ENCODE results near the gene JAKMIP1. TPM values are rescaled to one million over a fixed set of nuclear protein-coding genes. Genes with fewer than 3 reads are reported as not detected.
A peak's percentile ranks its signal among the peaks of the same experiment; 100 is the strongest.

Gene JAKMIP1
- total and polyA plus RNA-seq, 9 donors = 0.33 to 1.00 (median 0.56) TPM; not detected in 1

GRCh38 chr4:6239486-6239885 lies 39.1 kb upstream of the JAKMIP1 start:
- Histone ChIP-seq H3K4me1 (ENCODE audit: insufficient read depth) (no peaks in the 10 kb centered on the region), H3K27me3 (no peaks in the 10 kb centered on the region), H3K27ac (no peak overlapping the region), H3K9me3 (no peaks in the 10 kb centered on the region), H3K4me3 (no peak overlapping the region), H3K36me3 (no peaks in the 10 kb centered on the region)
- peak in 2 of 5 donors; percentile 8 to 11 for DNase-seq
- TF ChIP-seq CTCF (IDR thresholded peaks at IDR 0.05) = no peak
- TF ChIP-seq EP300 (IDR thresholded peaks at IDR 0.05) = no peak
- TF ChIP-seq POLR2A (IDR thresholded peaks at IDR 0.05) = no peak
- intact Hi-C loops (cut with DNase I) = no loop called here
- WGBS, 3 donors = 81 to 85% (median 85%) methylated on average over 8 of the region's 8 CpGs

- Histone ChIP-seq H3K4me3 (no peak overlapping the region), H3K9me3 (no peaks in the 10 kb centered on the region), H3K4me1 (ENCODE audit: insufficient read depth) (no peaks in the 10 kb centered on the region), H3K27me3 (no peaks in the 10 kb centered on the region), H3K36me3 (no peaks in the 10 kb centered on the region), H3K27ac (no peak overlapping the region)
- TF ChIP-seq POLR2A (IDR thresholded peaks at IDR 0.05) = no peak
- TF ChIP-seq EP300 (IDR thresholded peaks at IDR 0.05) = no peak
- TF ChIP-seq CTCF (IDR thresholded peaks at IDR 0.05) = no peak
- WGBS, 3 donors = 79 to 82% (median 79%) methylated on average over 12 of the region's 12 CpGs
- intact Hi-C loops (cut with DNase I) = no loop called here
- peak in 1 of 5 donors; percentile 2 for DNase-seq
Measured at GRCh38 chr4:6236816-6237390, 36.6 kb upstream of the JAKMIP1 start.

- Histone ChIP-seq H3K27me3 (no peaks in the 10 kb centered on the region), H3K4me3 (no peak overlapping the region), H3K27ac (no peak overlapping the region), H3K36me3 (no peaks in the 10 kb centered on the region), H3K9me3 (no peaks in the 10 kb centered on the region), H3K4me1 (ENCODE audit: insufficient read depth) (no peaks in the 10 kb centered on the region)
- intact Hi-C loops (cut with DNase I) = no loop called here
- no peak for DNase-seq
- TF ChIP-seq CTCF (IDR thresholded peaks at IDR 0.05) (no peak), POLR2A (IDR thresholded peaks at IDR 0.05) (no peak), EP300 (IDR thresholded peaks at IDR 0.05) (no peak)
- WGBS, 3 donors = 11 to 27% (median 13%) methylated on average over 17 of the region's 17 CpGs
Measured at GRCh38 chr4:6235901-6236640, 35.7 kb upstream of the JAKMIP1 start.

- no peak for DNase-seq
- 83 to 89% (median 84%) methylated on average over 7 of the region's 7 CpGs for WGBS, 3 donors
Measured at GRCh38 chr4:6235012-6235411, 34.7 kb upstream of the JAKMIP1 start.

More at GRCh38 chr4:6235012-6235411, 34.7 kb upstream of the JAKMIP1 start:
- Histone ChIP-seq H3K27me3 (no peaks in the 10 kb centered on the region), H3K36me3 (no peaks in the 10 kb centered on the region), H3K4me3 (no peak overlapping the region), H3K27ac (no peak overlapping the region), H3K9me3 (no peaks in the 10 kb centered on the region), H3K4me1 (ENCODE audit: insufficient read depth) (no peaks in the 10 kb centered on the region)
- intact Hi-C loops (cut with DNase I) = no loop called here
- no peak for TF ChIP-seq EP300 (IDR thresholded peaks at IDR 0.05)
- no peak for TF ChIP-seq CTCF (IDR thresholded peaks at IDR 0.05)
- no peak for TF ChIP-seq POLR2A (IDR thresholded peaks at IDR 0.05)
